ENCODE data around the gene EPHA3.

Gene EPHA3

DNA sequence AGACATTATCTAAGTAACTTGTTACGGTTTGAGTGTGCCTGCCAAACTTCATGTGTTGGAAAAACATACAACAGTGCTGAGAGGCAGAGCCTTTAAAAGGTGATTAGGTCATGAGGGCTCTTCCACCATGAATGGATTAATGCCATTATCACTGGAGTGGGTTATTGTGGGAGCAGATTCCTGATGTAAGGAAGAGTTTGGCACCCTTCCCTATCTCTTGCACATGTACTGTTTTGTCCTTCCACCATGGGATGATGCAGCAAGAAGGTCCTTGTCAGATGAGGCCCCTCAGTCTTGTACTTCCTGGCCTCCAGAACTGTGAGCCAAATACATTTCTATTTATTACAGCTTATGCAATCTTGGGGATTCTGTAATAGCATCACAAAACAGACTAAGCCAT lies 413.9 kb downstream of the EPHA3 start:
- Histone ChIP-seq H3K4me3 (ENCODE audit: low read depth in 1 of 2, low read length in 2 of 2) (no peak overlapping the region), H3K9me3 (ENCODE audit: low read length) (no peaks in the 10 kb centered on the region), H3K9ac (ENCODE audit: low read length) (no peak overlapping the region), H3K27me3 (ENCODE audit: control insufficient read depth in 1 of 2, insufficient read depth in 2 of 2, low read length in 2 of 2) (no peaks in the 10 kb centered on the region), H3K4me1 (ENCODE audit: insufficient read depth, low read length) (no peaks in the 10 kb centered on the region), H3K27ac (ENCODE audit: low read depth, low read length) (no peak overlapping the region), H3K36me3 (ENCODE audit: insufficient read depth, low read length) (no peaks in the 10 kb centered on the region)

DNA sequence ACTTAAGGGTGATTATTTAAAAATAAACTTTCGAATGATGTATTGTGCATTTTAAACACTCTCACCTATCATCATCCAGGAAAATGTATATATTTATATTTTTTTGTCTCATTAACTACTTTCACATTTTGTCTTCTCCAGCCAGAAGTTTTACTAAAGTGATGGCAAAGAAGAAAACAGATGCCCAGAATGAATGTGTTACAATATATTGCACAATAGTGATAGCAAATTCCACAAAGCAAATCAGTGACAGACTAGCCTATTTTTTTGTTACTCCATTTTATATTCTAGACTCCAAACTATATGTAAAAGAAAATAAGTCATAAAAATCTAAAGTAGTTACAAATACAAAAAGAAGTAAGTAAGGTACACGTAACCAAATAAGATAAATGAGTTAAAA lies 414.7 kb downstream of the EPHA3 start:
- Histone ChIP-seq H3K4me1 (ENCODE audit: insufficient read depth, low read length) (no peaks in the 10 kb centered on the region), H3K27ac (ENCODE audit: low read depth, low read length) (no peak overlapping the region), H3K36me3 (ENCODE audit: insufficient read depth, low read length) (no peaks in the 10 kb centered on the region), H3K27me3 (ENCODE audit: control insufficient read depth in 1 of 2, insufficient read depth in 2 of 2, low read length in 2 of 2) (no peaks in the 10 kb centered on the region), H3K9ac (ENCODE audit: low read length) (no peak overlapping the region), H3K4me3 (ENCODE audit: low read depth in 1 of 2, low read length in 2 of 2) (no peak overlapping the region), H3K9me3 (ENCODE audit: low read length) (no peaks in the 10 kb centered on the region)

DNA sequence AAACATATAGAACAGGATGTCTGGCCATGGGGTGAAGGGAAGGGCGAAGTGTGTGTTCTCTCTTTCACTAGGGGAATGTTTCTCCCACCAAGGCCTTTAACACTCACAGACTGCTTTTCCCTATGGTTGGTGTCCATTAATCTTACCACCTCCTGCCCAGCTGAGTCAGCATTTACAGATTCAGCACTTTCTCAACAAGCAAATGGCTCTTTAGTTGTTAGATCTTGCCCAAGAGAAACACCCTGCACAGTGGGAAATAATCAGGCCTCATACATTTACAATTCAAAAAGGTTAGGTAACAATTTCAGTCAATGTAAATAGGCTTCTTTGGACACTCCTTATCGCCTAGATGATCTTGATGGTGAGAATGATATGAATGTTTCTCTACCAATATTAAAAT lies 418.2 kb downstream of the EPHA3 start:
- no peak overlapping the region for H3K9ac ChIP-seq (ENCODE audit: low read length)
- H3K27ac ChIP-seq (ENCODE audit: low read depth, low read length), result no peak overlapping the region
- H3K27me3 ChIP-seq (ENCODE audit: control insufficient read depth in 1 of 2, insufficient read depth in 2 of 2, low read length in 2 of 2), result no peaks in the 10 kb centered on the region
- no peak overlapping the region for H3K4me3 ChIP-seq (ENCODE audit: low read depth in 1 of 2, low read length in 2 of 2)
- H3K36me3 ChIP-seq (ENCODE audit: insufficient read depth, low read length), result no peaks in the 10 kb centered on the region
- H3K4me1 ChIP-seq (ENCODE audit: insufficient read depth, low read length), result no peaks in the 10 kb centered on the region
- H3K9me3 ChIP-seq (ENCODE audit: low read length), result no peaks in the 10 kb centered on the region

DNA sequence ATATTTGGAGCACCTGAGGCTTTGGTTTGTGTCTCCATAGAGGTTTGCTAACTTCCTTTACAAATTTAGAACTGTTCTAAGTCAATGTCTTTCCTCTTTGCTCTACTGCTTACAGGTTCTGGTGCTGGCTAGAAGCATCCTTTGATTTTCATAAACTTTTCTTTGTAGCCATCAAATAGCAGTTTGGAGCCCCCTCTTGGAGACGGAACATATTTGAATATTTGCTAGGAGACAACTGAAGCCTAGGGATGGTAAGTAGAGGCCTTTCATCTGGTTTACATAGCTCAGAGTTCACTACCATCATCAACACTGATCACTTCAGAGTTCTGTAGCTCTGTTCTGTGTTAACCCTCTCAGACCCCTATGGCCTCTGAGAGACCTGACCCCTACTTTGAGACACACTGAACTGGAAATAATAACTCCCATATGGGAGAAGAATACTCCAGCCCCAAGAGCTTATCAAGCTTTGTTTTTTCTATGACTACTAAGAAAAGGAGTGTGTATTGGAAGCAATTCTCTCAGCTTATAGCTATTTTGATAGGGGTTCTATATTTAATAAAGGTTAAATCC lies 420.4 kb downstream of the EPHA3 start:
- no peaks in the 10 kb centered on the region for H3K4me1 ChIP-seq (ENCODE audit: insufficient read depth, low read length)
- H3K36me3 ChIP-seq (ENCODE audit: insufficient read depth, low read length), result no peaks in the 10 kb centered on the region
- no peaks in the 10 kb centered on the region for H3K27me3 ChIP-seq (ENCODE audit: control insufficient read depth in 1 of 2, insufficient read depth in 2 of 2, low read length in 2 of 2)
- no peaks in the 10 kb centered on the region for H3K9me3 ChIP-seq (ENCODE audit: low read length)
- no peak overlapping the region for H3K9ac ChIP-seq (ENCODE audit: low read length)
- no peak overlapping the region for H3K27ac ChIP-seq (ENCODE audit: low read depth, low read length)
- no peak overlapping the region for H3K4me3 ChIP-seq (ENCODE audit: low read depth in 1 of 2, low read length in 2 of 2)

Data from muscle layer of colon (tissue), 2 donors.